AG04450 (cell line): ENCODE results near the gene JAM2. TPM values are rescaled to one million over a fixed set of nuclear protein-coding genes. Genes with fewer than 3 reads are reported as not detected.

Source experiments
- CTCF ChIA-PET: fragments of 300-600, 350-600 bp; formaldehyde crosslinking; extraction: SDS; loops from one replicate; lab custom pipeline; 2022; ENCODE audit warnings: antibody characterized with exemption, inconsistent platforms; lab: Charles Lee
- POLR2A ChIA-PET: fragments of 350-600 bp; formaldehyde crosslinking; extraction: SDS; loops from one replicate; lab custom pipeline; 2021; ENCODE audit warnings: antibody characterized with exemption, inconsistent platforms; lab: Yijun Ruan, JAX
- DNase-seq: peaks from one replicate; pipeline ENCODE4 v3.0.0-alpha.2; 2011; ENCODE audit warnings: low read depth, low spot score
- H3K27ac ChIP-seq: one replicate; pipeline ENCODE4 v1.5.1; 2012; ENCODE audit warnings: low read depth, low read length, control low read depth
- H3K27me3 ChIP-seq: one replicate; pipeline ENCODE4 v1.6.0; 2012; ENCODE audit warnings: low read length; ENCODE audit not compliant: control insufficient read depth, insufficient read depth
- H3K4me3 ChIP-seq: 2 replicates; pipeline ENCODE4 v1.5.1; 2011; ENCODE audit warnings: mild to moderate bottlenecking, low read depth, low read length, control low read depth
- H3K9me3 ChIP-seq: 2 replicates; pipeline ENCODE4 v1.5.1; 2012; ENCODE audit warnings: low read length; ENCODE audit not compliant: control insufficient read depth, insufficient read depth
- polyA plus RNA-seq: library from polyadenylated mRNA; depleted of rRNA; stranded (reverse); fragments of >200 nt; gene quantifications from 2 replicates; pipeline ENCODE4 v1.2.3, GENCODE V29; 2011
- TF ChIP-seq, protein P1 (sequence below): IDR thresholded peaks from 2 replicates; pipeline ENCODE4 v1.5.1; 2011; ENCODE audit warnings: low read depth, low read length, control low read depth, inconsistent platforms

JAM2 gene
- polyA plus RNA-seq, 1 experiment = 7.2 TPM

DNA sequence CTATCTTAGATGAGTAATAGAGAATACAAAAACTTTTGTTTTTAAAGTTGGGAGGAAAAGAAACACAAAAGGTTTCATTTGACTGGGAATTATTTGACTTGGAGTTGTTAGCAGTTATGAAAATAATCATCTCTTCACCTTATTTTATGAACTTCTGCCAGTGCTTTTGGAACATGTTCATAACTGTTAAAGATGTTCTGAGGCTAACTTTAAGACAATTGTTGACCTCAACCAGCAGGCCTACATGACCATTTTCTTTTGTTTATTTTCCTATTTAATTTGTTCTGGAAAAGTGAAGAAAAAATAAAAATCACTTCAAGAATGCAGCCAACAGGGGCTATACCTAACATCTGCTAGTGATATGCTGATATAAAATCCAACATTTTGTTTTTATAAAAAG, 37.4 kb downstream of the JAM2 start:
- ChIA-PET POLR2A (no interaction called here), CTCF (no interaction called here)
- no peak for DNase-seq
- H3K4me3 ChIP-seq = no peak overlapping the region
- H3K27me3 ChIP-seq = no peaks in the 10 kb centered on the region
- H3K27ac ChIP-seq = no peak overlapping the region
- no peaks in the 10 kb centered on the region for H3K9me3 ChIP-seq
- TF ChIP-seq, protein P1, sequence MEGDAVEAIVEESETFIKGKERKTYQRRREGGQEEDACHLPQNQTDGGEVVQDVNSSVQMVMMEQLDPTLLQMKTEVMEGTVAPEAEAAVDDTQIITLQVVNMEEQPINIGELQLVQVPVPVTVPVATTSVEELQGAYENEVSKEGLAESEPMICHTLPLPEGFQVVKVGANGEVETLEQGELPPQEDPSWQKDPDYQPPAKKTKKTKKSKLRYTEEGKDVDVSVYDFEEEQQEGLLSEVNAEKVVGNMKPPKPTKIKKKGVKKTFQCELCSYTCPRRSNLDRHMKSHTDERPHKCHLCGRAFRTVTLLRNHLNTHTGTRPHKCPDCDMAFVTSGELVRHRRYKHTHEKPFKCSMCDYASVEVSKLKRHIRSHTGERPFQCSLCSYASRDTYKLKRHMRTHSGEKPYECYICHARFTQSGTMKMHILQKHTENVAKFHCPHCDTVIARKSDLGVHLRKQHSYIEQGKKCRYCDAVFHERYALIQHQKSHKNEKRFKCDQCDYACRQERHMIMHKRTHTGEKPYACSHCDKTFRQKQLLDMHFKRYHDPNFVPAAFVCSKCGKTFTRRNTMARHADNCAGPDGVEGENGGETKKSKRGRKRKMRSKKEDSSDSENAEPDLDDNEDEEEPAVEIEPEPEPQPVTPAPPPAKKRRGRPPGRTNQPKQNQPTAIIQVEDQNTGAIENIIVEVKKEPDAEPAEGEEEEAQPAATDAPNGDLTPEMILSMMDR = no peak

DNA sequence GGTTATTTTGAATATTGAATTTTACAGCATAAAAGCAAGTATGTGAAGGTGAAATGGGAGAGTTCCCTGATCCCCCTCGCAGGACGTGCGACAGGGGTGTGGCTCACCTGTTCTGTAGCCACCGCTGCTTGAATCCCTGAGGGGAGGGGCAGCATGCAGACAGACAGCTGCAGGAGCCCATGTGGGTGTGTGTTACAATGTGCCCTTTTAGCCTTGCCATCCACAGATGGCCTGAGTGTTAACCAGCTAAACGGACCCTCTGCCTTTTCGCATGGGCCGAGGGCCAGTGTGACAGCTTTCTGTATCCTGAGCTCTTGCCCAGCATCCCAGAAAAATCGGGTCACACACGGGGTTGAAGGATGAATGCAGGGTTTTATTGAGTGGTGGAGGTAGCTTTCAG, 43.3 kb downstream of the JAM2 start:
- Histone ChIP-seq H3K4me3 (no peak overlapping the region), H3K27ac (no peak overlapping the region), H3K9me3 (no peaks in the 10 kb centered on the region), H3K27me3 (no peaks in the 10 kb centered on the region)
- POLR2A ChIA-PET = no interaction called here
- TF ChIP-seq, protein P1 = no peak
- CTCF ChIA-PET = no interaction called here
- DNase-seq = no peak

DNA sequence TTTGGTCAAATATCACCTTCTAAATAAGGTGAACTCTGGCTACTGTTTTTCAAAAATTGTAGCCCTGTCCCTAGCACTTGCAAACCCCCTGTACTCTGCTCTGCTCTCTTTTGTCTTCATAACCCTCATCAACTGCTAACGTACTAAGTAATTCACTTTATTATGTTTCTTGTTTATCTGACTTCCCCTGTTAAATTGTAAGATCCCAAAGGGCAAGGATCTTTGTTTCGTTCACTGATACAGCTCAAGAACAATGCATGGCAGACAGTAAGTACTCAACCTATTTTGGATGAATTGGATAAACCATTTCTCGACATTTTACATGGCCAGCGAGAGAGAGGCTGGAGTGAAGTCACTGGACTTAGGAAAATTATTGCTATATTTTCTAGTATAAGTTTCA, 48.7 kb downstream of the JAM2 start:
- H3K9me3 ChIP-seq = no peaks in the 10 kb centered on the region
- no peak for DNase-seq
- POLR2A ChIA-PET = no interaction called here
- no peaks in the 10 kb centered on the region for H3K27me3 ChIP-seq
- H3K27ac ChIP-seq = no peak overlapping the region
- TF ChIP-seq, protein P1 = no peak
- no peak overlapping the region for H3K4me3 ChIP-seq
- CTCF ChIA-PET = interaction anchor here (1.6 kb wide), 1 partner anchor 20 kb away, joined by 3 read pairs; no protein-coding TSS in a partner anchor

DNA sequence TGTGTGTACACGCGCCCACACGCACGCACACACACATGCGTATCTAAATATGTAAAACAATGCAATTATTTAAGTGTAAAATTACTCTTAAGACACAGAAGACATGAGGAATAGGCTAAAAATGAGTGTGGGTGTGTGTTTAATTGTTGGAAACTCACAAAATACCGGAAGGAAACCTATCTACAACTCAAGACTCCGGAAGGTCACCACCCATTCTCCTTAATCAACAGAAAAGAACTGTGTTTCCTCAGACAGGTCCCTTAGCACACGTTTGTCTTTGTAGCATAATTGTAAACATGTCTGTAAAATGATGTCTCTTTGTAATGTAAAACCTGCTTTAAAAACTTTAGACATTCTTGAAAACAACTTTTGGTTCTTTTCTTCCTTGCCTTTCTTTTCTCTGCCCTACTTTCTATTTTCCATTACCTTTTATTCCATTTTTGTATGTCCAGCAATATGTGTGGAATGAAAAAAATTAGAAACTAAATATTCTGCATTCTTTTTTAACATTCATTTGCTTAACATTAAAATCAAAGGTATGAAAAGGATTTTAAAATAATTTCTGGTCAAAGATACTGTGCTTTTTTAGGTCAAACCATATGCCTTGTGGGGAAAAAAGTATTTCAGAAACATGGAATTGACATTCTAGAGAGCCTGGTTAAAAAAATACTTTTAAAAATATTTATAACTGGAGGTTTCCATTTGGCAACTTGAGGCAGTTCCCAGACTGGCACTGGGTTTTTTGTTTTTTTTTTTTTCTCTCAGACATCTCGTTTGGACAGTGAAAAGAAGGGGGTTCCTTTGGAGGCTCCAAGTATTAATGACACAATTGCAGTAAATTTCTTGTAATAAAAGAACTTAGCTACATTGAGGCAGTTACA, 49.5 kb downstream of the JAM2 start:
- POLR2A ChIA-PET = no interaction called here
- DNase-seq = no peak
- Histone ChIP-seq H3K4me3 (no peak overlapping the region), H3K27ac (no peak overlapping the region), H3K27me3 (no peaks in the 10 kb centered on the region), H3K9me3 (no peaks in the 10 kb centered on the region)
- TF ChIP-seq, protein P1 = no peak
- CTCF ChIA-PET = no interaction called here

DNA sequence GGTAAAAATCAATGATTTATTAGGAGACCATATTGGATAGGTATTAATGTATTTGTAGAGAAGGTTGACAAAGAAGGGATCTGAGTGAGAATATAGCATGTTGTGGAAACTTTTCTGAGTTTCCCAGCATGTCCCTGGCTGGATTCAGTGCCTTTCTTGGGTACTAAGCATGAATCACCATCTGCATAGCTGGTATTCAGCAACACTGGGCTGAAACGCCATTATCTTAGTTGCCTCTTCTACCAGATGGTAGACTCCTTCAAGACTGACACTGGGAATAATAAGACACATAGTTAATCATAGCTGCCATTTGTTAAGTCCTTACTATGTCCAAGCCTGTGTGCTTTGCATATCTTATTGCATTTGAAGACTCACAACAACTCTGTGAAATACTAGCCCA, 50.2 kb downstream of the JAM2 start:
- CTCF ChIA-PET = no interaction called here
- POLR2A ChIA-PET = no interaction called here
- H3K27me3 ChIP-seq = no peaks in the 10 kb centered on the region

More for the DNA sequence above, 50.2 kb downstream of the JAM2 start:
- no peak overlapping the region for H3K27ac ChIP-seq
- H3K9me3 ChIP-seq = no peaks in the 10 kb centered on the region
- TF ChIP-seq, protein P1 = no peak
- H3K4me3 ChIP-seq = no peak overlapping the region
- no peak for DNase-seq
